Neural progenitor cell (in vitro differentiated cells): Measurements from ENCODE around the gene IFT52.

Experiments
- EZH2 ChIP-seq: fragments of 200-600 bp; sonication (generic); IDR thresholded peaks from 2 replicates; pipeline ENCODE4 v1.6.1; 2017; ENCODE audit warnings: antibody characterized with exemption, mild to moderate bottlenecking, moderate library complexity
- EZH2phosphoT487 ChIP-seq: fragments of 200-600 bp; sonication (generic); IDR thresholded peaks from 2 replicates; pipeline ENCODE4 v1.6.1; 2017; ENCODE audit warnings: antibody characterized with exemption
- TF ChIP-seq, protein P1 (sequence below): fragments of 200-600 bp; sonication (generic); IDR thresholded peaks from 2 replicates; pipeline ENCODE4 v1.5.1; 2017; ENCODE audit warnings: antibody characterized with exemption, mild to moderate bottlenecking

DNA sequence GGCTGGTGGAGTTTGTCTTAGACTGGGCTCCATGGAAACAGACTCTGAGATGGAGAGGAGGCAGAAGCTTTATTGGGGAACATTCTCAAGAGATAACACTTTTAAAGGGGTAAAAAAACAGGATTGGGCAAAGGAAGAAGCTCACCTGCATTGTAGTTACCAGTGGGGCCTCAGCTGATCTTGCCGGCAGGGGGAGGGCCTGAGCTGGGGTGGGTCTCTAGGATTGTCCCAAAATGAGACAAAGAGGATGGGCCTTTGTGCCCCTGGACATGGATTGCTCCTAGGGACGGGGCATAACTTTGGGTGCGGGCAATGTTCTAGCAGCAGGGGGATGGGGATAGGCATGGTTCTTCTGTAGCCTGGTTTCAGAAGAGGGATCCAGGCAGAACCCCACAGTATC lies 19.4 kb upstream of the IFT52 start:
- TF ChIP-seq EZH2phosphoT487 (no peak), EZH2 (no peak)
- TF ChIP-seq, protein P1, sequence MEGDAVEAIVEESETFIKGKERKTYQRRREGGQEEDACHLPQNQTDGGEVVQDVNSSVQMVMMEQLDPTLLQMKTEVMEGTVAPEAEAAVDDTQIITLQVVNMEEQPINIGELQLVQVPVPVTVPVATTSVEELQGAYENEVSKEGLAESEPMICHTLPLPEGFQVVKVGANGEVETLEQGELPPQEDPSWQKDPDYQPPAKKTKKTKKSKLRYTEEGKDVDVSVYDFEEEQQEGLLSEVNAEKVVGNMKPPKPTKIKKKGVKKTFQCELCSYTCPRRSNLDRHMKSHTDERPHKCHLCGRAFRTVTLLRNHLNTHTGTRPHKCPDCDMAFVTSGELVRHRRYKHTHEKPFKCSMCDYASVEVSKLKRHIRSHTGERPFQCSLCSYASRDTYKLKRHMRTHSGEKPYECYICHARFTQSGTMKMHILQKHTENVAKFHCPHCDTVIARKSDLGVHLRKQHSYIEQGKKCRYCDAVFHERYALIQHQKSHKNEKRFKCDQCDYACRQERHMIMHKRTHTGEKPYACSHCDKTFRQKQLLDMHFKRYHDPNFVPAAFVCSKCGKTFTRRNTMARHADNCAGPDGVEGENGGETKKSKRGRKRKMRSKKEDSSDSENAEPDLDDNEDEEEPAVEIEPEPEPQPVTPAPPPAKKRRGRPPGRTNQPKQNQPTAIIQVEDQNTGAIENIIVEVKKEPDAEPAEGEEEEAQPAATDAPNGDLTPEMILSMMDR: no peak
